HG03521 (cell line): ENCODE results near the gene MAGI3.
"Not testable (repeated sequence)": the region's sequence is repeated elsewhere in the genome, so short reads cannot be mapped to it uniquely, and the experiment has no call there.

Experiments
- ATAC-seq: cut with Tn5 transposase; IDR thresholded peaks from one replicate; pipeline ENCODE4 v1.9.1; 2021; ENCODE audit warnings: mild to moderate bottlenecking, moderate library complexity; ENCODE audit not compliant: unreplicated experiment

MAGI3 gene

GRCh38 chr1:113557187-113557586, 166.9 kb downstream of the MAGI3 start:
- ATAC-seq = no peak

GRCh38 chr1:113565621-113566020, 175.3 kb downstream of the MAGI3 start:
- ATAC-seq = no peak

GRCh38 chr1:113567427-113567826, 177.1 kb downstream of the MAGI3 start:
- ATAC-seq = no peak

GRCh38 chr1:113575744-113576260, 185.5 kb downstream of the MAGI3 start:
- ATAC-seq = not testable (repeated sequence)

GRCh38 chr1:113576271-113576670, 186.0 kb downstream of the MAGI3 start:
- no peak for ATAC-seq

- ATAC-seq = no peak
These were observed 189.1 kb downstream of the MAGI3 start for GRCh38 chr1:113579256-113580018.

GRCh38 chr1:113581323-113581722, 191.0 kb downstream of the MAGI3 start:
- ATAC-seq = no peak

- ATAC-seq = no peak
These were observed 191.8 kb downstream of the MAGI3 start for GRCh38 chr1:113582084-113582483.

- ATAC-seq = no peak
These were observed 197.2 kb downstream of the MAGI3 start for GRCh38 chr1:113587475-113587874.

- ATAC-seq = no peak
These were observed 201.9 kb downstream of the MAGI3 start for GRCh38 chr1:113592230-113592629.

- ATAC-seq = no peak
These were observed 203.4 kb downstream of the MAGI3 start for GRCh38 chr1:113593550-113594297.

GRCh38 chr1:113604466-113604865, 214.2 kb downstream of the MAGI3 start:
- ATAC-seq = not testable (repeated sequence)

GRCh38 chr1:113605146-113605545, 214.8 kb downstream of the MAGI3 start:
- ATAC-seq = no peak

- no peak for ATAC-seq
These were observed 218.1 kb downstream of the MAGI3 start for GRCh38 chr1:113608399-113608798.

- ATAC-seq = no peak
These were observed 220.1 kb downstream of the MAGI3 start for GRCh38 chr1:113610372-113610771.

- no peak for ATAC-seq
These were observed 225.1 kb downstream of the MAGI3 start for GRCh38 chr1:113615425-113615824.

- no peak for ATAC-seq
These were observed 225.8 kb downstream of the MAGI3 start for GRCh38 chr1:113616156-113616555.

- ATAC-seq = no peak
These were observed 227.3 kb downstream of the MAGI3 start for GRCh38 chr1:113617438-113618141.

- no peak for ATAC-seq
These were observed 238.7 kb downstream of the MAGI3 start for GRCh38 chr1:113628997-113629396.

- no peak for ATAC-seq
These were observed 240.3 kb downstream of the MAGI3 start for GRCh38 chr1:113630340-113631327.
